GM19397 (cell line): ENCODE measurements around the gene ISM1.

Experiments used
- ATAC-seq: cut with Tn5 transposase; IDR thresholded peaks from one replicate; pipeline ENCODE4 v1.9.1; 2021; ENCODE audit warnings: mild to moderate bottlenecking, moderate library complexity; ENCODE audit not compliant: unreplicated experiment

The ISM1 gene

DNA sequence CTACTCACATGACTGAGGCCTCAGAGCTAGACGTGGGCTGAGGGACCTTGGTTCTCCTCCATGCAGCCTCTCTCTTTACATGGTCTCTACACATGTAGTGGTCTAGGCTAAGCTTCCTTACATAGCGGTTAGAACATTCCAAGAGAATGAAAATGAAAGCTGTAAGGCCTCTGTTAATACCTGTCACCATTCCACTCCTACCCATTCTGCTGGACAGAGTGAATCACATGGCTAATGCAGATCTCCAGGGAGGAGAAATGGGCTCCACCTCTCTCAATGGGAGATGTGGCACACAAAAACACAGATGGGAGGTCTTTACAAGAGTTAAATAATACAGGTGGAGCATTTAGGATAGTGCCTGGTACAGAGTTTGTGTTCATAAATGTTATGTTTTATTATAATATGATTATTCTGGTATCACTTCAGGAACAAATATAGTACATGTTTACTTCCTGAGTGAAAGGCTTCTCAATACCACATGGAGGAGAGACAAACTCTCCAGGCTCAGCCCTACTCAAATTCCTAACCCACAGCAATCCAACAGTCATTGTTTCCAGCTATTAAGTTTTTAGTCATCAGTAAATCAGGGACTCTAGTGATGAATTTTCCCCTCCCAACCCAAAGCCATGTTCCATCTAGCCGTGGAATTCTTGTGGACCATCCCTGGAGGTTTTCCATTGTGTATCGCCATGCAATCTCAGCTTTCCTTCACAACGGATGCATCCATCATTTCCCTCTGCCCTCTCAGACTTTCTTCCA, 57.9 kb downstream of the ISM1 start:
- no peak for ATAC-seq

DNA sequence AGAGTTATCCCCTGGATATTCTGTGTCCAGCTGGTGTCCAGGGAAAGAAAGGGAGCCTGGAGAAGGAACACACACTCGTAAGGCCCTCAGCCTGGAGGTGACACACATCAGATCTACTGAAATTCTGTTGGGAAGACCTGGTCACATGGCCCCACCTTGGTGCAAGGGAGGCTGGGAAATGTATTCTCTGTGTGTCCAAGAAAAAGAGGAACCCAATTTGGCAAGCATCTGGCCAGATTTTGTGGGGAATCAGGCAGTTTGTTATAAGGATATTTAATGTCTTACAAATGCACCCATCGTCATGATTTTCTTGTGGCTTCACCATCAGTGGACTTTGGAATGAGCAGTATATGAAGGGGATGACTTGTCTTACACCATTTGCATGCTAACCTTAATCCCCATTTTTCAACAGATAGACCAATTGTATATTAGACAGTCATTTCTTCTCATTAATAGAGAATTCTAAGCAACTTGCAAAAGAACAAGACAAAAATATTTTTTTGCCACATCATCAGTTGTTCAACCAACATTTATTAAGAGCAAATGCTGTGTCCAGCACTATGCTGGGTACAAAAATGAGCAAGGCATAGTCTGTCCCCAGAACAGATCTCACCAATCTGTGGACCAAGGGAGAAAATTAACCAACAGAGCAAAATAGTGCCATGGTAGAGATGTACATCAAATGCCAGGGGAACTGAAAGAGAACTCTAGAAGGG, 59.7 kb downstream of the ISM1 start:
- ATAC-seq: no peak

DNA sequence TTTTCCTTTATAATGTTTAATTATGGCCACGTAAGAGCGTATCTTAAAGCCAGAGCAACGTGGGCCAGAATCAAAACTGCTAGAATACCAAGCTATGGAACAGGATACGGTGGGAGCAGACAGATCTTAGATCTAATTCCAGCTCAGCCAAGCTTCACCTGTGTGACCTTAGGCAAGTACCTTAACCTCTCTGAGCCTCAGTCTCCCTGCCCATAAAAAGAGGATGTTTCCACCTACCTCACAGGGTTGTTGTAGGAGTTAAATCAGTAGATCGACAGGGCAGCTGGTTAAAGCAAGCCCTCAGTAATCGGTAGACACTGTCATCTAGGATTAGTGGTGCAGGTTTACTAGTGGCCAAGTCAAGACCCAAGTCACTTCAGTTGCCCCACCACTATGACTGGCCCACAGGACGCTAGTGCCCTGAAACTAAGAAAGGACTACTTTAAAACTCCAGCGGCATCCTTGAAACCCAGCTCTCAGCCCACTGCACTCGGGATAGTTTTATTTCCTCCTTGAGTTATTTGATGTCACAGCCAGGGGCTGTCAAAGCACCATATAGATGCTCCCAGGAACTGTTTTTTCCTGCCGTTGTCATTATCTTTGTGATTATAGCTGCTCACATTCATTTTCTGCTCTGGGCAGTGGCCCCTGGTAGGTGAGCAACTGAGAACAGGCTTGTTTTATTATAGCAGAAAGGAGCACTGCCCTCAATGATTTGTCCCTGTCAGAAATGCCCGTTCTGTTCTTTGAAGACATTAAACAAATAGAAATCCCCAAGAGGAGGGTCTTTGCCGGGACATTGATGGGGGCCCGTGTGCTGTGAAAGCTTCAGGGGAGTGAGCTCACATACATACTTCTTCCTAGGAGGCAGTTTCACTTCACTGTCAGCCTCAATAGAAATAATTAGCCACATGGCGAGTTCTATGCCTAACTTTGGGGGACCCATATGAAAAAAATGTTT, 63.1 kb downstream of the ISM1 start:
- no peak for ATAC-seq

DNA sequence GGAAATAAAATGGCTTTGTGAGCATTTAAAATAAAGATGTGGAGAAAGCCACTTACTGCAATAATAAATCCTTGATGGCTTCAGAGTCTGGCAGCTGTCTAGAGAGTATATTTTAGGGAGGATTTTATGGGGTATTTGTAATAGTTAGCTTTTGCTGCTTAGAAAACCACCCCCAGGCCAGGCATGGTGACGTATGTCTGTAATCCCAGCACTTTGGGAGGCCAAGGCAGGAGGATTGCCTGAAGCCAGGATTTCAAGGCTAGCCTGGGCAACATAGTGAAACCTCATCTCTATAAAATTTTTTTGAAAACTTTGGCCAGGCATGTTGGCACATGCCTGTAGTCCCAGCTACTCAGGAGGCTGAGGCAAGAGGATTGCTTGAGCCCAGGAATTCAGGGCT, 63.8 kb downstream of the ISM1 start:
- no peak for ATAC-seq

DNA sequence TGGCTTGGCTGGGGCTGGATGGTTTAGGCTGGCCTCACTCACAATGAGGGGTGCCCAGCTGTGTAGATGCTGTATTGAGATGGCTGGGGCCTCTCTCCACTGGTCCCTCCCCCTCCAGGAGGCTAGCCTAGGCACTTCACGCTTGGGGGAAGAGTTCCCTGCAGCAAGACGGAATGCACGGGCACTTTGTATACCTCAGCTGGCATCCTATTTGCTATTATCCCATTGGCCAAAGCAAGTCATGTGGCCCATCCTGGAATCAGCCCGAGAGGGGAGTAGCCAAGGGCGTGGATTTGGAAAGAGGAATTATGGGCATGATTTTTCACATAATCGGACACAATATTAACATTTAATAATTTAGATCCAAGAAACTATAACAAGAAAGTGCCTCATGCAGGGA, 64.3 kb downstream of the ISM1 start:
- ATAC-seq: no peak

DNA sequence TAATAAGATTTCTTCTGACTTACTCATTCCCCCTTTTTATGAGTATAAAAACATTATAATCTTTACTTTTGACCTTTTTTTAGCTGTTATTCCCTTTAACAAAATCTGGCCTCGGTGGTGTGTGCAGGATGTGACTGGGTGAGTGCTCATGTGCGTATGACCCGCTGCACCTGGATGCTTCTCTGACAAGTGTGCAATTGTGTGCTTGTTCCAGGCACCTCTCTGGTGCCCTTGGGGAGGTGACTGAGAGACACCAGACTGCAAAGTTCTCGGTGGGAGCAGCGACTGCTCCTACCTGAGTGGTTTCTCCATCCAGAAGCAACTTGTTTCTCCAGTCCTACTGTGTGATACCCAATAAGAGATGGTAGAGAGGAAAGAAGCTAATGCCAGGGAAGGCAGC, 65.0 kb downstream of the ISM1 start:
- no peak for ATAC-seq

DNA sequence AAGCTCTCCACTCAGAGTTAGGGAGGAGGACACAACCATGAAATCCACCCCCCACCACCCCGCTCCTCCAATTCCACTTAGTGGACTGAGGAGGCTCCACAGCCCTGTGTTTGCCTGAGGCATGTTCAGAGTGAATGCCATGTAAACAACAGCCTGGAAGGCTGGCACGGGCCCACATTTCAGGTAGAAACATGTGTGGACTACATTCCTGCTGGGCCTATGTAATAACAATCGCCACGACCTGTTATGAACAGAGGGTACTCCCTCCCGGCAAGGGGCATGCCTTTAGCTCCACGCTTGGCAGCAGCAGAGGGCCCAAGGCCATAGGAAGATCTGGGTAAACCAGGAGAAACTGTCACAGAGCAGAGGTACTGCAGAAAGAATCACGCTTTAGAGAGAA, 65.5 kb downstream of the ISM1 start:
- no peak for ATAC-seq

DNA sequence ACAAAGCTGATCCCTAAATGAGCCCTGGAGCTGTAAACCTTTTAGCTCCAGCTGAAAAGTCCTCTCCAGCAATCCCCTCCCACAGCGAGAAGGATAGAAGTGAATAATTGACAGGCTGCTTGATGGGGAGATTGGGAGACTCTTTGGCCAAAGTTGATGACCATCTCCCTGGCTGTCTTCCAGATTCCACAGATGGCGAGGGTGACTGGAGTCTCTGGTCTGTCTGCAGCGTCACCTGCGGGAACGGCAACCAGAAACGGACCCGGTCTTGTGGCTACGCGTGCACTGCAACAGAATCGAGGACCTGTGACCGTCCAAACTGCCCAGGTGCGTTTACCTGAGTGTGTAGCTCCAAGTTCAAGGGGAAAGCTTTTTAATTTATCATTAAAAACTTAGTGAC, 67.3 kb downstream of the ISM1 start:
- ATAC-seq: no peak

DNA sequence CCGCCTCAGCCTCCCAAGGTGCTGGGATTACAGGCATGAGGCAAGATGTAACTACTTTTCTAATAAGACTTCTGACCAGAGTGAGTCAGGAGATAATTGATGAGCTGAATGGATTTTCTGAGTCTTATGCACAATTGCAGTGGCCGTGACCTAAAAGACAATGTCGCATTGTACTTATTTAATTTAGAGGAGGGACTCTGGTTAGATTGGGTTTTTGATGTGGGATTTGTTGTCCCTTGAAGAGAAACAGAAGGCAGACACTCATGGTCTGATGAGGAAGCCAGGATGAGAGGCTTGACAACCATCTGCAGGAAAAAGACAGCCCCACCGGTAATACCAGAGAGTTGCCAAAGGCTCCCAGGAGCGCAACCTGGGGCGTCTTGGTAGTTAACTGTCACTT, 68.0 kb downstream of the ISM1 start:
- ATAC-seq: no peak

DNA sequence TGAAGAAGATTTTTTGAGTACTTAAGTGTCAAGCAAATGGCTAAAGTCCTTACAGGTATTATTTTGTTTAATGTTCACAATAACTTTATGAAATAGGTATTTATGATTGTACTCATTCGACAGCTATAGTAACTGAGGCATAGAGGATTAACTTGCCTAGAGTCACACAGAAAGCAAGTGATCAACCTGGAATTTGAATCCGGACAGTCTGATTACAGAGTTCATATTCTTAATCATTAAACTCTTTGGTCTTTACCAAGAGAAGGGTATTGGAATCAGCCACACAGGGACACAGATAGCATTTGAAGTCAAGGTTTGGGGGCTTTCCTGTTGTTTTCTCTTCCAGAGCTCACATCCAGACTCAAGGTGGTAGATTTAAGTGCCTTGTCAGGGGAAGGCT, 69.7 kb downstream of the ISM1 start:
- no peak for ATAC-seq

DNA sequence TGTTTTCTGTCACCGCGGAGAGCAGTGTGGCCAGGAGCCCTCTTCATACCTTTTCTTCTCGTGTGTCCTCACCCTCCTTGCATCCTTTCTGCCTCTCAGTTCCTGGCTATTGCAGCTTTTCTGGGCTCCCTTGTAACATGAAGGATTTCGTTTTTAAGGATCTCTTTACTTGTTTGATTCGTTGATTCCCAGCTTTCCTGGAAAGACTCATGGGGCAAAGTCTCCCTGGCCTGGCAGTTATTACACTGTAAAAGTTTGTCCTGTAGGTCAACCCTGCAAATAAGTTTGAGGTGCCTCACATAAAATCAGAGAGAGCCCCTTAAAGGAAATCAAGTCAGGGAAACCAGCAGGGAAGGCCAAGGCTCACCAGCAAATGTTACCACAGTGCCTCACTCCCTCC, 70.1 kb downstream of the ISM1 start:
- ATAC-seq: no peak

DNA sequence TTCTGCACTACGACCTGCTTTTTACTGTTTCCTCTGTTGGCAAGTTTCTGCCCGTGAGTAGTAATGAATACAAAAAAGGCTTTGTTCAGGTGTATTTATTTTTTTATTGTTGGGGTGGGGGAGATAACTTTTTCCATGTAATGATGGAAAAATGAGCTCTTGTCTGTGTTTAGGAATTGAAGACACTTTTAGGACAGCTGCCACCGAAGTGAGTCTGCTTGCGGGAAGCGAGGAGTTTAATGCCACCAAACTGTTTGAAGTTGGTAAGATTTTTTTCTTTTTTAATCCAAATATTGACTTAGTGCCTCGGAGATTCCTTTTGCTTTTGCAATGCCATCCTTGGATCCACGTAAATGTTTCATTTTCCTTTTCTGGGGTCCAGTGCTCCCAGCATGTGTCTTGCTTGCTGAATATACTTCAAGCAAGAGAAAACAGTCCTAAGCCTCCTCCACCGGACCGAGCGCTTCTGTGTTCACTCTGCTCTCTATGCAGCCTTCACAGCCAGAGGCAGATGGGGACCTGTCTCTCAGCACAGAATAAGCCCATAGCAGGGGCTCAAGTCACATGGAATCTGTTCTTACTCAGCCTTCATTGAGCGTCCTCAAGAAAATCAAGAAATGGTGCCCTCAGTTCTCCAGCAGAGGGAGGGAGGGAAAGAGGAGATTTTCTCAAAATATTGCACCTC, 71.3 kb downstream of the ISM1 start:
- ATAC-seq: no peak

DNA sequence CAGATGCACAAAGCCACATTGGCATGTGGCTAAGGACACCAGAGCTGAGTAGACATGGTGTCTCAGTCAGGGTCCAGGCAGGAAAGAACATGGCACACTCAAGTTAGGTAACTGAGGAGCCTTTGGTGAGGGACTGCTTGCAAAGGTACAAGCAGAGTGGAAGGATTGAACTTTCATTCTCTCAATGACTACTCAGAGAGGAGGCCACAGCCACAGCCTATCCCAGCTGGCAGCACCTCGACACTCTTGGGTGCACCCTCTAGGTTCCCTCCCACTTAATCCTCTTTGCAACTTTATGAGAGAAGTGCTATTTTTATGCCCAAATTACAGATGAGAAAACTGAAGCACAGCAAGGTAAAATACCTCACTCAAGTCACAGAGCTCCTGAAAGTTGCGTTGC, 73.4 kb downstream of the ISM1 start:
- ATAC-seq: no peak

DNA sequence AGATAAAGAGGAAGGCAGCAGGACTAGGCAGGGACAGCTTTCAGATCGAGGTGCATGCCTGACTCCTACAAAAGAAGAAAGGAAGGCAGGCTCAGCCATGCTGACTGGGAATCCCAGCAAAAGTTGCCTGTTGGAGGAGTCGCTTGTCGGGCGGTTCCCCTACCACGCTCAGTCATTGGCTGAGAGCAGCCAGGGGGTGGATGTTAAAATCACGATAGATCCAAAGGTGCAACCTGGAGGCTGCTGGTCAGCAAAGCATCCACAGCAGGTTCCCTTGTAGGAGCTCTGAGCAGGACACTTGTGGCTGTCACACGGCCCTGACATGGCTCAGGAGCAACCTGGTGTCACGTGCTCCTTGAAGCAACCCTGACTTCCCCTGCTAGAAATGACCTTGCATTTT, 74.6 kb downstream of the ISM1 start:
- ATAC-seq: no peak

DNA sequence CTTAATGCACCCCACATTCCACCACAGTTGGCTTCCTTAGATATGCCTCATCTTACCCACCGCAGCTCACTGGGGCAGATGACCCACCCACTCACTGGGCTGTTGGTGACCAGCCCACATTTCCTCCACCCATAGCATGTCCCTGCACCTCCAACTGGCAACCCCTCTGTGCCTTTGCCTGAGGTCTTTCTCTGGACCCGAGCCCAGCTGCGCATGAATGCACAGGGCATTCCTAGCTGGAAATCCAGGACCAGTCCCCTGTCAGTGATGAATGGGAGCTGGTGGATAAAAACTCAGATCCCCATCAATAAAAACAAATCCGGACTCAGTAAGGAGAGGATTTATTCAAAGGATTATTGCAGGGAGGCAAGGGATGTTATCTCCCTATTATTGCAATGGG, 75.0 kb downstream of the ISM1 start:
- no peak for ATAC-seq

DNA sequence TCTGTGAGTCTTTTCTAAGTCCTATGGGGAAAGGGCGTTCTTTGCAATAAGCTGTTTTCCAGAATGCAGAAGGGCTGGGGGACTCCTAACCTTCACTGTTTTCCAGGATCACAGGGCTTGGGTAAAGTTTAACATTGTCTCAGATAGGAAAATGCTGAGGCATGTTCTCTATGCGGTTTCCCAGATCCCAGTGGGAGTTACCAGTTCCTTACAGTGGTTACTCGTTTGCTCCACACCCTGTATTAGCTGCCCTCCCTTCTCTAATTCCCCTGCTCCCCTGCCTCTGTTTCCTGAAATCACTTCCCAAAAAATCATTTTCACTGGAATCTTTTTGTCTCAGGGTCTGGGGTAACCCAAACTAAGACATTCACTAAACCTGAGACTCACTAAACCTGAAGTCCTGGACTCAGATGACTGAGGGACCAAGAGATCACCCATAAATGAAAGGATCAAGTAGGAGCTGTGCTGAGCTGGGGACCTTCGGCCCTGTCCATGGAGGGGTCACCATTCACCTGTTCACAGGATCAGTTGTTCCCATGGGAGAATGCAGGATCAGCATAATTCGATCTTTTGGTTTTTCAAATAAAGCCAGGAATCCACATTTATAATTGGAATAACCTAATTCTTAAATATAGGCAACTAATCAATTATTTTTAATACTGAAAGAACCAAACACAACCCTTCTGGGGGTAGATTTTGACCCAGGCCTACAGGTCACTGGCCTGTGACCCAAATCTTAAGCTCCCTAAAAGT, 76.2 kb downstream of the ISM1 start:
- no peak for ATAC-seq

DNA sequence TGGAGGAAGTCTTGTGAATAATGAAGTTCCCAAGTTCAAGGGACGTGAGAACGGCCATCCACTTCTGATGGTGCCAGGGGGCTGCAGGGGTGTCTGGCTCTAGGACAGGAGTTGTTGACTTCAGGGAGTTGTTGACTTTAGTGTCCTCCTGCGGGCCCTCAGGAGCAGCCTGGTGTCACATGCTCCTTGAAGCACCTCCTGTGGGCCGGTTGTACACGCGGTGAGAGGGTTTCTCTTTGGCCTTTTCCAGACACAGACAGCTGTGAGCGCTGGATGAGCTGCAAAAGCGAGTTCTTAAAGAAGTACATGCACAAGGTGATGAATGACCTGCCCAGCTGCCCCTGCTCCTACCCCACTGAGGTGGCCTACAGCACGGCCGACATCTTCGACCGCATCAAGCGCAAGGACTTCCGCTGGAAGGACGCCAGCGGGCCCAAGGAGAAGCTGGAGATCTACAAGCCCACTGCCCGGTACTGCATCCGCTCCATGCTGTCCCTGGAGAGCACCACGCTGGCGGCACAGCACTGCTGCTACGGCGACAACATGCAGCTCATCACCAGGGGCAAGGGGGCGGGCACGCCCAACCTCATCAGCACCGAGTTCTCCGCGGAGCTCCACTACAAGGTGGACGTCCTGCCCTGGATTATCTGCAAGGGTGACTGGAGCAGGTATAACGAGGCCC, 77.8 kb downstream of the ISM1 start:
- ATAC-seq: no peak

DNA sequence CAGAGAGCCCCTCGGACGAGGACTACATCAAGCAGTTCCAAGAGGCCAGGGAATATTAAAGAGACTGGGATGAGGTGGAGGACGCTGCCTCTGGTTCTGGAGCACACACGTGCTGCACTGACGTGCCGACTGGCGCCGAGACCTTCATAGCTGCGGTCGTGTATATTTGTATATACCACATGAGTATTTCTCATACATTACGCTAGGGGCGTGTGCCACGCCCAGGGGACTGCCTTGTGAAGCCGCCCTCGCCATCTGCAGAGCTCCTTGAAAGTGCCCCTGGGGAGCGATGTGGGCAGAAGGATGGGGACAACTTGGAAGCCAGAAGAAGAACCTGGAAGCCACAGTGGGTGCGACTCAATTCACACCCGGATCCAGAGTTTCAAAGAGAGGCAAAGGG, 78.3 kb downstream of the ISM1 start:
- ATAC-seq: no peak

DNA sequence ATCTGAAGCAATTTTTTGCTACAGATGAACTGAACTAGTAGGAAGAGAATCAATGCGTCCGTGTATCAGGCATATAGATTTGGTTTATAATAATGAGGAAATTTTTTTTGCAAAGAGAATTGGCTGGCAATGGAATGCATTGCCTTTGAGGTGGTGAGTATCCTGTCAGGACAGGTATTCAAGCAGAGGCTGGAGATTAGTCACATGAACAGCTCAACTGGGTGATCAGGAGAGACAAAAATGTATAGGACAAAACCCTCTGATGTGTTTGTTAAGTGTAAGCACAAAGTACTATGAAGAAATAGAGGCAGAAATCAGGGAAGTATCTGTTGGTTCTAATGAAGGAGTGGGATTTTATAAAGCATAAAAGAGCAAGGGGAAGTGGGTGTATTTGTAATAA, 80.5 kb downstream of the ISM1 start:
- ATAC-seq: no peak
